22Rv1 (cell line): ENCODE measurements around the gene ARRDC5.

ENCODE experiments used
- ZFX ChIP-seq: fragments of 450-650 bp; IDR thresholded peaks from 2 replicates; pipeline ENCODE4 v1.6.1; 2017; ENCODE audit warnings: antibody characterized with exemption, borderline replicate concordance
- TF ChIP-seq, protein P1 (sequence below): fragments of 450-650 bp; IDR thresholded peaks from 2 replicates; pipeline ENCODE4 v1.5.1; 2017; ENCODE audit warnings: mild to moderate bottlenecking

DNA sequence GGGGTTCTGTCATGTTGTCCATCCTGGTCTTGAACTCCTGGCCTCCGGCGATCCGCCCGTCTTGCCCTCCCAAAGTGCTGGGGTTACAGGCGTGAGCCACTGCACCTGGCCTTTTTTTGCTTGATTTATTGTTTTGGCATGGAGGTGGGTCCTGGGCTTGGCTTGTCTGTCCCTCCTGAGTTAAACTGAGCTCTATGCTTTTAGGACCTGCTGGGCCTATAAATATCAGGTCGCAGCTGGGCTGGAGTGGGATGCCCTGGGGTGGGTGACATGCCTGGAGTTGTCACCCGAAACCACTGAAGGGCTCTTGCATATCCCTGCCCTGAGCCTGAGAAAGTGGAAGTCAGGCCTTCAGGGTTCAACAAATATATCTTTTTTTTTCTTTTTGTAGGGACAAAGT is 5.5 kb downstream of the ARRDC5 start:
- TF ChIP-seq, protein P1, sequence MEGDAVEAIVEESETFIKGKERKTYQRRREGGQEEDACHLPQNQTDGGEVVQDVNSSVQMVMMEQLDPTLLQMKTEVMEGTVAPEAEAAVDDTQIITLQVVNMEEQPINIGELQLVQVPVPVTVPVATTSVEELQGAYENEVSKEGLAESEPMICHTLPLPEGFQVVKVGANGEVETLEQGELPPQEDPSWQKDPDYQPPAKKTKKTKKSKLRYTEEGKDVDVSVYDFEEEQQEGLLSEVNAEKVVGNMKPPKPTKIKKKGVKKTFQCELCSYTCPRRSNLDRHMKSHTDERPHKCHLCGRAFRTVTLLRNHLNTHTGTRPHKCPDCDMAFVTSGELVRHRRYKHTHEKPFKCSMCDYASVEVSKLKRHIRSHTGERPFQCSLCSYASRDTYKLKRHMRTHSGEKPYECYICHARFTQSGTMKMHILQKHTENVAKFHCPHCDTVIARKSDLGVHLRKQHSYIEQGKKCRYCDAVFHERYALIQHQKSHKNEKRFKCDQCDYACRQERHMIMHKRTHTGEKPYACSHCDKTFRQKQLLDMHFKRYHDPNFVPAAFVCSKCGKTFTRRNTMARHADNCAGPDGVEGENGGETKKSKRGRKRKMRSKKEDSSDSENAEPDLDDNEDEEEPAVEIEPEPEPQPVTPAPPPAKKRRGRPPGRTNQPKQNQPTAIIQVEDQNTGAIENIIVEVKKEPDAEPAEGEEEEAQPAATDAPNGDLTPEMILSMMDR = no peak
- no peak for TF ChIP-seq ZFX
